HepG2 (cell line): ENCODE results near the gene MEGF6. TPM values are rescaled to one million over a fixed set of nuclear protein-coding genes. Genes with fewer than 3 reads are reported as not detected.
A peak's percentile ranks its signal among the peaks of the same experiment; 100 is the strongest.

Experiments
- CBFB ChIP-seq: sonication (generic); formaldehyde crosslinking; IDR thresholded peaks from 2 replicates; pipeline ENCODE4 v1.4.0; 2020; ENCODE audit warnings: missing genetic modification reagents
- CENPT ChIP-seq: sonication (generic); formaldehyde crosslinking; IDR thresholded peaks from 2 replicates; pipeline ENCODE4 v1.8.0; 2022; ENCODE audit warnings: low read depth, mild to moderate bottlenecking, moderate library complexity, missing genetic modification reagents
- E2F2 ChIP-seq: sonication (generic); formaldehyde crosslinking; IDR thresholded peaks from 2 replicates; pipeline ENCODE4 v1.4.0; 2020; ENCODE audit warnings: missing genetic modification reagents, borderline replicate concordance
- KLF12 ChIP-seq: sonication (generic); formaldehyde crosslinking; IDR thresholded peaks from 2 replicates; pipeline ENCODE4 v1.4.0; 2020; ENCODE audit warnings: missing genetic modification reagents, borderline replicate concordance
- SMAD9 ChIP-seq: sonication (generic); formaldehyde crosslinking; IDR thresholded peaks from 2 replicates; pipeline ENCODE4 v1.5.1; 2020; ENCODE audit warnings: mild to moderate bottlenecking, missing genetic modification reagents
- SOX5 ChIP-seq: IDR thresholded peaks from 2 replicates; pipeline ENCODE4 v1.6.1; 2016; ENCODE audit warnings: borderline replicate concordance
- SP2 ChIP-seq: sonication (generic); formaldehyde crosslinking; IDR thresholded peaks from 2 replicates; pipeline ENCODE4 v1.5.1; 2020; ENCODE audit warnings: mild to moderate bottlenecking, missing genetic modification reagents
- THAP11 ChIP-seq: IDR thresholded peaks from 2 replicates; pipeline ENCODE4 v1.6.1; 2016; ENCODE audit warnings: missing biosample characterization, missing genetic modification reagents
- U2AF2 ChIP-seq: fragments of 200-400 bp; formaldehyde crosslinking; IDR thresholded peaks from 2 replicates; pipeline ENCODE4 v1.6.1; 2017; ENCODE audit warnings: low read depth, mild to moderate bottlenecking, low read length
- ZBTB7A ChIP-seq: sonication (generic); formaldehyde crosslinking; IDR thresholded peaks from 2 replicates; pipeline ENCODE4 v1.8.0; 2022; ENCODE audit warnings: mild to moderate bottlenecking, missing genetic modification reagents
- ZNF407 ChIP-seq: sonication (generic); formaldehyde crosslinking; IDR thresholded peaks from one replicate; pipeline ENCODE4 v1.5.1; 2020; ENCODE audit warnings: mild to moderate bottlenecking, missing genetic modification reagents; ENCODE audit errors: not compliant biosample characterization
- ZNF83 ChIP-seq: sonication (generic); formaldehyde crosslinking; IDR thresholded peaks from 2 replicates; pipeline ENCODE4 v1.4.0; 2020; ENCODE audit warnings: missing genetic modification reagents, mild to moderate bottlenecking, borderline replicate concordance
- polyA plus RNA-seq, 8 experiments: library from polyadenylated mRNA; depleted of rRNA in 3 of 8; stranded (reverse) in 7 of 8; unstranded in 1 of 8; fragments of >200 nt; fragmentation: Illumina TruSeq in 4 of 8; extraction: Trizol in 4 of 8; gene quantifications; 2 replicates each; pipeline versions ENCODE4 v1.2.1 to v1.2.3, GENCODE V29; 2011 to 2016; ENCODE audit warnings: low read depth in 4 of 8, missing spikeins in 1 of 8, mixed read lengths in 1 of 8; ENCODE audit not compliant: insufficient read depth in 1 of 8
- total RNA-seq, 5 experiments: library from RNA; depleted of rRNA; stranded (reverse); fragments of >200 nt; fragmentation: Illumina TruSeq; extraction: Trizol; gene quantifications; 2 replicates each; pipeline ENCODE4 v1.2.3, GENCODE V29; 2016; ENCODE audit warnings: low read depth in 1 of 5
- TF ChIP-seq, protein P1 (sequence below): sonication (generic); formaldehyde crosslinking; IDR thresholded peaks from 2 replicates; pipeline ENCODE4 v1.5.1; 2020; ENCODE audit warnings: missing genetic modification reagents, mild to moderate bottlenecking, borderline replicate concordance

The MEGF6 gene
- total and polyA plus RNA-seq, 2 of the 13 experiments (the other 11 are each of a cell fraction or from before 2014, with no cell fraction given): 1.9 TPM

DNA sequence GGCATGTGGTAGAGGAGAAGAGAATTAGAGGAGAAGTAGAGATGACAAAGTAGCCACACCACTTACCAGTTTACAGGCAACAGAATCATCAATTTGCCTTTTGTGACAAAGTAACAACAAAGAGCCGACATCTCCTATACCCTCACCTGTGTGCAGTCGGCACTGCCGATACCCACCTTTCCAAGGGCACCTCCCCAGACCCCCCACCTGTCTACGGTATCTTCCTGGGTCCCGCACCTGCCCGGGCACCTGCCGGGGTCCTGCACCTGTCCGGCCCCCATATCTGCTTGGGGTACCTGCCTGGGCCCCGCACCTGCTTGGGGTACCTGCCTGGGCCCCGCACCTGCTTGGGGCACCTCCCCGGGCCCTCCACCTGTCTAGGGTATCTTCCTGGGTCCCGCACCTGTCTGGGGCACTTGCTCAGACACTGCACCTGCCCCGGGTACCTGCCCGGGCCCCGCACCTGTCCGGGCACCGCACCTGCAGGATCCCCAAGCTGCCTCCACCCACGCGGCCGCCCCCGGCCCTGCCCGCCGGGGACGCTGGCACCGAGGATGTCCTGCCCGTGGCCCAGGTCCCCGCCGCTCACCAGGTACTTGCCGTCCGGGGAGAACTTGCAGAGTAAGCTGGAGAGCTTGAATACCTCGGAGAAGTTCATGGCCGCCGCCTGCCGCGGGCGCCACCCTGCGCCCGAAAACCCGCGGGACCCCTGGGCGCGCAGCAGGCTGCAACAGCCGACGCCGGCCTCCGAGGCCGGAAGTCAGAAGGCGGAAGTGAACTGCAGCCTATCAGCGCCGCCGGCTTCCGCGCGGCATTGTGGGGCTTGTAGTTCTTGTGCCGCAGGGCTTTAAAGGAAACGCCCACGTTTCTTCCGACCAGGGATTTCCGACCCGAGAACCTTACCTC lies 38.3 kb upstream of the MEGF6 start, which contains the start of gene WRAP73 (continued):
- TF ChIP-seq ZBTB7A (CRISPR knock-in tag) (no peak), SOX5 (CRISPR knock-in tag) (no peak), ZNF407 (CRISPR knock-in tag) (no peak), SP2 (CRISPR knock-in tag) (0 out of 2 replicates have a peak, but pooled peaks have one; percentile 59), CBFB (0 out of 2 replicates have a peak, but pooled peaks have one; percentile 18), CENPT (CRISPR knock-in tag) (no peak), THAP11 (peak; percentile 99), U2AF2 (no peak), ZNF83 (CRISPR knock-in tag) (0 out of 2 replicates have a peak, but pooled peaks have one; percentile 43), SMAD9 (CRISPR knock-in tag) (no peak), E2F2 (CRISPR knock-in tag) (no peak), KLF12 (CRISPR knock-in tag) (no peak)
- TF ChIP-seq, protein P1, sequence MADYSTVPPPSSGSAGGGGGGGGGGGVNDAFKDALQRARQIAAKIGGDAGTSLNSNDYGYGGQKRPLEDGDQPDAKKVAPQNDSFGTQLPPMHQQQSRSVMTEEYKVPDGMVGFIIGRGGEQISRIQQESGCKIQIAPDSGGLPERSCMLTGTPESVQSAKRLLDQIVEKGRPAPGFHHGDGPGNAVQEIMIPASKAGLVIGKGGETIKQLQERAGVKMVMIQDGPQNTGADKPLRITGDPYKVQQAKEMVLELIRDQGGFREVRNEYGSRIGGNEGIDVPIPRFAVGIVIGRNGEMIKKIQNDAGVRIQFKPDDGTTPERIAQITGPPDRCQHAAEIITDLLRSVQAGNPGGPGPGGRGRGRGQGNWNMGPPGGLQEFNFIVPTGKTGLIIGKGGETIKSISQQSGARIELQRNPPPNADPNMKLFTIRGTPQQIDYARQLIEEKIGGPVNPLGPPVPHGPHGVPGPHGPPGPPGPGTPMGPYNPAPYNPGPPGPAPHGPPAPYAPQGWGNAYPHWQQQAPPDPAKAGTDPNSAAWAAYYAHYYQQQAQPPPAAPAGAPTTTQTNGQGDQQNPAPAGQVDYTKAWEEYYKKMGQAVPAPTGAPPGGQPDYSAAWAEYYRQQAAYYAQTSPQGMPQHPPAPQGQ (CRISPR knock-in tag): no peak
